Hepatocyte (in vitro differentiated cells): Measurements from ENCODE around the gene TAAR9.

ENCODE experiments used
- EZH2 ChIP-seq: fragments of 200-600 bp; sonication (generic); IDR thresholded peaks from 2 replicates; pipeline ENCODE4 v1.6.1; 2016; ENCODE audit warnings: antibody characterized with exemption, mild to moderate bottlenecking, borderline replicate concordance
- TF ChIP-seq, protein P1 (sequence below): fragments of 200-600 bp; sonication (generic); IDR thresholded peaks from 2 replicates; pipeline ENCODE4 v1.5.1; 2016; ENCODE audit warnings: antibody characterized with exemption, mild to moderate bottlenecking; ENCODE audit not compliant: poor library complexity

DNA sequence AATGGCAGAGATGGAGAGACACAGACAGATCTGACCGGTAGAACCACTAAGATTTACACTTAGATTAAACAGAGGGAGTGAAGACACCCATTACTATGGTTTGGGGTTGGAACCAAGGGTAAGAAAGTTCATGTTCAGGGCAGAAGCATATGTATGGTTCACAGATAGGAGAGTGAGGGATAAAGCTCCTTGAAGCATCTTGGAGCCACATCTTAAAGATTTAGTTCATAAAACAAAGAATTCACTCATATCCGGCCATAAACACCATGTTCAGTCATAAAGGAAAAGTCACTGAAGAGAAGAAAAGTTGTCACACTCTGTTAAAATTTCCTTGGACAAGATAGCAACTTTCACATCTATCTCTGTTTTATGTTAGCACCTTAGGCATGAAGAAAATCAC lies 43.1 kb upstream of the TAAR9 start:
- TF ChIP-seq, protein P1, sequence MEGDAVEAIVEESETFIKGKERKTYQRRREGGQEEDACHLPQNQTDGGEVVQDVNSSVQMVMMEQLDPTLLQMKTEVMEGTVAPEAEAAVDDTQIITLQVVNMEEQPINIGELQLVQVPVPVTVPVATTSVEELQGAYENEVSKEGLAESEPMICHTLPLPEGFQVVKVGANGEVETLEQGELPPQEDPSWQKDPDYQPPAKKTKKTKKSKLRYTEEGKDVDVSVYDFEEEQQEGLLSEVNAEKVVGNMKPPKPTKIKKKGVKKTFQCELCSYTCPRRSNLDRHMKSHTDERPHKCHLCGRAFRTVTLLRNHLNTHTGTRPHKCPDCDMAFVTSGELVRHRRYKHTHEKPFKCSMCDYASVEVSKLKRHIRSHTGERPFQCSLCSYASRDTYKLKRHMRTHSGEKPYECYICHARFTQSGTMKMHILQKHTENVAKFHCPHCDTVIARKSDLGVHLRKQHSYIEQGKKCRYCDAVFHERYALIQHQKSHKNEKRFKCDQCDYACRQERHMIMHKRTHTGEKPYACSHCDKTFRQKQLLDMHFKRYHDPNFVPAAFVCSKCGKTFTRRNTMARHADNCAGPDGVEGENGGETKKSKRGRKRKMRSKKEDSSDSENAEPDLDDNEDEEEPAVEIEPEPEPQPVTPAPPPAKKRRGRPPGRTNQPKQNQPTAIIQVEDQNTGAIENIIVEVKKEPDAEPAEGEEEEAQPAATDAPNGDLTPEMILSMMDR = no peak
- no peak for TF ChIP-seq EZH2
